ENCODE results near the gene LDLRAD1. TPM values are rescaled to one million over a fixed set of nuclear protein-coding genes. Genes with fewer than 3 reads are reported as not detected.

LDLRAD1 gene
- total and polyA plus RNA-seq, 8 donors: 0.12 to 0.40 TPM; not detected in 6

DNA sequence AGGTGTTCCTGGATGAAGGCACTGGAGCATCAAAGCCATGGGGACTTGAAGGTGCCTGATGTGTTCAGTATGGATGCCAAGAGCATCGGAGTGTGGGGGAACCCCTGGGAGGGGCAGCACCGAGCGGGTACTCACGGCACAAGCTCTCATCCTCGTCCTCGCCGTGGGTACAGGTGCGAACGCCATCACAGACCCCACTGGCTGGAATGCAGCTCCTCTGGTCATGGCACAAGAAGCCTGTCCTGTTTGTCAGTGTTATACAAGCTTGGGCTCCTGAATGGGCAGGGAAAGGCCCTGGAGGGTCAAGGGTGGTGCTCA is 6.0 kb downstream of the LDLRAD1 start:
- peaks cover 0 to 8% (median 7%) of the 10 kb centered on the region in 4 donors for H3K4me1 ChIP-seq
- intact Hi-C loops (cut with DNase I; ENCODE audit: low total_unique reads): no loop called here
- H3K9me3 ChIP-seq: no peaks in the 10 kb centered on the region
- H3K27ac ChIP-seq: no peak overlapping the region
- DNase-seq: no peak
- peaks cover 0 to 52% (median 0%) of the 10 kb centered on the region in 3 donors for H3K27me3 ChIP-seq
- 83 to 91% (median 87%) methylated on average over 9 of the region's 9 CpGs for WGBS, 5 donors
- H3K36me3 ChIP-seq: no peaks in the 10 kb centered on the region
- TF ChIP-seq POLR2AphosphoS5 (IDR thresholded peaks at IDR 0.05) (no peak), POLR2A (IDR thresholded peaks at IDR 0.05) (no peak), EP300 (IDR thresholded peaks at IDR 0.05) (no peak)
- TF ChIP-seq, protein P1, sequence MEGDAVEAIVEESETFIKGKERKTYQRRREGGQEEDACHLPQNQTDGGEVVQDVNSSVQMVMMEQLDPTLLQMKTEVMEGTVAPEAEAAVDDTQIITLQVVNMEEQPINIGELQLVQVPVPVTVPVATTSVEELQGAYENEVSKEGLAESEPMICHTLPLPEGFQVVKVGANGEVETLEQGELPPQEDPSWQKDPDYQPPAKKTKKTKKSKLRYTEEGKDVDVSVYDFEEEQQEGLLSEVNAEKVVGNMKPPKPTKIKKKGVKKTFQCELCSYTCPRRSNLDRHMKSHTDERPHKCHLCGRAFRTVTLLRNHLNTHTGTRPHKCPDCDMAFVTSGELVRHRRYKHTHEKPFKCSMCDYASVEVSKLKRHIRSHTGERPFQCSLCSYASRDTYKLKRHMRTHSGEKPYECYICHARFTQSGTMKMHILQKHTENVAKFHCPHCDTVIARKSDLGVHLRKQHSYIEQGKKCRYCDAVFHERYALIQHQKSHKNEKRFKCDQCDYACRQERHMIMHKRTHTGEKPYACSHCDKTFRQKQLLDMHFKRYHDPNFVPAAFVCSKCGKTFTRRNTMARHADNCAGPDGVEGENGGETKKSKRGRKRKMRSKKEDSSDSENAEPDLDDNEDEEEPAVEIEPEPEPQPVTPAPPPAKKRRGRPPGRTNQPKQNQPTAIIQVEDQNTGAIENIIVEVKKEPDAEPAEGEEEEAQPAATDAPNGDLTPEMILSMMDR (IDR thresholded peaks at IDR 0.05): no peak
- H3K4me3 ChIP-seq: no peak overlapping the region

- WGBS, 5 donors: 78 to 89% (median 85%) methylated on average over 9 of the region's 9 CpGs
- H3K9me3 ChIP-seq: no peaks in the 10 kb centered on the region
- no peak overlapping the region for H3K27ac ChIP-seq
- intact Hi-C loops (cut with DNase I; ENCODE audit: low total_unique reads): no loop called here
- H3K4me3 ChIP-seq: no peak overlapping the region
- H3K27me3 ChIP-seq: peaks cover 0 to 51% (median 0%) of the 10 kb centered on the region in 3 donors
- peaks cover 0 to 8% (median 7%) of the 10 kb centered on the region in 4 donors for H3K4me1 ChIP-seq
- no peaks in the 10 kb centered on the region for H3K36me3 ChIP-seq
- DNase-seq: no peak
- TF ChIP-seq, protein P1 (IDR thresholded peaks at IDR 0.05): no peak
Measured at GRCh38 chr1:54011316-54012007, 6.5 kb downstream of the LDLRAD1 start.

GRCh38 chr1:54010415-54011117 is 7.4 kb downstream of the LDLRAD1 start:
- Histone ChIP-seq H3K27ac (no peak overlapping the region), H3K27me3 (peaks cover 0 to 51% (median 0%) of the 10 kb centered on the region in 3 donors), H3K4me3 (no peak overlapping the region), H3K4me1 (no peaks in the 10 kb centered on the region), H3K36me3 (no peaks in the 10 kb centered on the region), H3K9me3 (no peaks in the 10 kb centered on the region)
- TF ChIP-seq EP300 (IDR thresholded peaks at IDR 0.05) (no peak), POLR2A (IDR thresholded peaks at IDR 0.05) (no peak), POLR2AphosphoS5 (IDR thresholded peaks at IDR 0.05) (no peak)
- TF ChIP-seq, protein P1 (IDR thresholded peaks at IDR 0.05): no peak
- intact Hi-C loops (cut with DNase I; ENCODE audit: low total_unique reads): no loop called here
- 59 to 77% (median 73%) methylated on average over 5 of the region's 5 CpGs for WGBS, 5 donors
- peak in 1 of 2 donors; percentile 17 for DNase-seq

DNA sequence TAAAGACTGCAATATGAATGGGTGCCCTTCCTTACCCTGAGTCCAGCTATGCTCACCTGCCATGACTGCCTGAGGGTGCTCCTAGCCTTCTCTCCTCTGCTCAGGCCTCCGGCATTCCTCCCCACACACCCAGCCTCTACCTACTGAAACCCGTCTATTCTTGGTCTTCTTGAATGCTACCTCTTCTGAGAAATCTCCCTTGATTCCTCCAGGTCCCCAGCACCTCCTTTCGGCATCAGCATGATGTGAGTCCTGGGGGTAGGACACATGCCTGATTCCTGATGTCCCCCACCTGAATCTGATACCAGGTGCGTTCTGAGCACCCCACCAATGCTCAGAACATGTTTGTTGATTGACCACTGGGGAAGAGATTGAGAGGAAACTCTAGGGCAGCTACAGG is 8.6 kb downstream of the LDLRAD1 start:
- TF ChIP-seq EP300 (IDR thresholded peaks at IDR 0.05): no peak
- TF ChIP-seq POLR2A (IDR thresholded peaks at IDR 0.05): no peak
- TF ChIP-seq, protein P1 (IDR thresholded peaks at IDR 0.05): no peak
- no peak for TF ChIP-seq POLR2AphosphoS5 (IDR thresholded peaks at IDR 0.05)
- peaks cover 0 to 49% (median 0%) of the 10 kb centered on the region in 3 donors for H3K27me3 ChIP-seq
- DNase-seq: no peak
- H3K4me1 ChIP-seq: no peaks in the 10 kb centered on the region
- WGBS, 5 donors: 76 to 88% (median 88%) methylated on average over 4 of the region's 4 CpGs
- no peak overlapping the region for H3K27ac ChIP-seq
- no peaks in the 10 kb centered on the region for H3K9me3 ChIP-seq
- H3K36me3 ChIP-seq: no peaks in the 10 kb centered on the region
- H3K4me3 ChIP-seq: no peak overlapping the region
- intact Hi-C loops (cut with DNase I; ENCODE audit: low total_unique reads): no loop called here

Measured in stomach (tissue), 9 donors.